Brain microvascular endothelial cell (primary cell): ENCODE results near the gene FBXO42.

Experiments
- DNase-seq: peaks from one replicate; pipeline ENCODE4 v3.0.0-alpha.2; 2020
- H3K27ac ChIP-seq: fragments of 250-450 bp; sonication (Bioruptor Pico); 2 replicates; pipeline ENCODE4 v1.5.1; 2020; ENCODE audit warnings: mild to moderate bottlenecking, moderate library complexity
- H3K27me3 ChIP-seq: fragments of 250-450 bp; sonication (Bioruptor Pico); replicated peaks from 2 replicates; pipeline ENCODE4 v1.5.1; 2020; ENCODE audit warnings: mild to moderate bottlenecking
- H3K36me3 ChIP-seq: fragments of 250-450 bp; sonication (Bioruptor Pico); replicated peaks from 2 replicates; pipeline ENCODE4 v1.5.1; 2020; ENCODE audit warnings: mild to moderate bottlenecking
- H3K4me3 ChIP-seq: 2 replicates; pipeline ENCODE4 v1.5.1; 2011; ENCODE audit warnings: low read depth, mild to moderate bottlenecking, control low read depth, low read length, moderate library complexity
- CTCF ChIP-seq: IDR thresholded peaks from 2 replicates; pipeline ENCODE4 v1.5.1; 2011; ENCODE audit warnings: low read depth, mild to moderate bottlenecking, moderate library complexity, low read length, control low read depth, inconsistent platforms; ENCODE audit errors: missing control alignments
- in situ Hi-C: cut with HindIII; loops from 2 replicates; pipeline ENCODE4 v1.10.0; 2017; ENCODE audit warnings: low sequenced_read_pairs, low pct_ligation_motif_present

Gene FBXO42

GRCh38 chr1:16302709-16303627 lies 49.3 kb downstream of the FBXO42 start:
- H3K27ac ChIP-seq, result no peak overlapping the region
- H3K36me3 ChIP-seq, result peaks cover 15% of the 10 kb centered on the region
- no peak for TF ChIP-seq CTCF
- no peak overlapping the region for H3K4me3 ChIP-seq
- DNase-seq, result no peak
- in situ Hi-C loops, result no loop called here
- H3K27me3 ChIP-seq, result no peaks in the 10 kb centered on the region

GRCh38 chr1:16300436-16300835 lies 51.8 kb downstream of the FBXO42 start:
- no peak for TF ChIP-seq CTCF
- no peaks in the 10 kb centered on the region for H3K27me3 ChIP-seq
- no peak overlapping the region for H3K27ac ChIP-seq
- in situ Hi-C loops, result no loop called here
- no peak overlapping the region for H3K4me3 ChIP-seq
- peaks cover 13% of the 10 kb centered on the region for H3K36me3 ChIP-seq
- no peak for DNase-seq

GRCh38 chr1:16298653-16299052 lies 53.6 kb downstream of the FBXO42 start:
- in situ Hi-C loops, result no loop called here
- no peak overlapping the region for H3K27ac ChIP-seq
- no peaks in the 10 kb centered on the region for H3K27me3 ChIP-seq
- H3K36me3 ChIP-seq, result peaks cover 3% of the 10 kb centered on the region
- no peak overlapping the region for H3K4me3 ChIP-seq
- TF ChIP-seq CTCF, result no peak
- DNase-seq, result no peak

GRCh38 chr1:16296643-16297042 lies 55.6 kb downstream of the FBXO42 start:
- DNase-seq, result no peak
- no peak for TF ChIP-seq CTCF
- no peaks in the 10 kb centered on the region for H3K27me3 ChIP-seq
- in situ Hi-C loops, result no loop called here
- no peak overlapping the region for H3K27ac ChIP-seq
- H3K36me3 ChIP-seq, result no peaks in the 10 kb centered on the region
- H3K4me3 ChIP-seq, result no peak overlapping the region

- Histone ChIP-seq H3K36me3 (no peaks in the 10 kb centered on the region), H3K27ac (no peak overlapping the region), H3K27me3 (no peaks in the 10 kb centered on the region), H3K4me3 (no peak overlapping the region)
- TF ChIP-seq CTCF, result no peak
- no peak for DNase-seq
- in situ Hi-C loops, result no loop called here
Measured at GRCh38 chr1:16294219-16295212, 57.8 kb downstream of the FBXO42 start.
